Measurements from ENCODE around the gene GRIK5. TPM values are rescaled to one million over a fixed set of nuclear protein-coding genes. Genes with fewer than 3 reads are reported as not detected.
"Not testable (repeated sequence)": the region's sequence is repeated elsewhere in the genome, so short reads cannot be mapped to it uniquely, and the experiment has no call there.

Gene GRIK5
- total and polyA plus RNA-seq, 2 experiments from 2014 or later, result 0.50 to 0.60 TPM

GRCh38 chr19:42037649-42038048 is 32.4 kb downstream of the GRIK5 start:
- Histone ChIP-seq H3K9me2 (replicated peaks; ENCODE audit: insufficient read depth) (no peaks in the 10 kb centered on the region), H3K27me3 (no peaks in the 10 kb centered on the region), H4K20me1 (ENCODE audit: insufficient read depth, poor library complexity, severe bottlenecking) (no peaks in the 10 kb centered on the region), H2AFZ (no peak overlapping the region), H3K36me3 (replicated peaks; ENCODE audit: insufficient read depth, low read depth) (no peaks in the 10 kb centered on the region), H3K4me2 (no peak overlapping the region), H3K27ac (no peak overlapping the region), H3K9me3 (ENCODE audit: low read depth) (no peaks in the 10 kb centered on the region), H3K4me1 (ENCODE audit: insufficient read depth) (no peaks in the 10 kb centered on the region), H3K79me2 (no peaks in the 10 kb centered on the region), H3K4me3 (no peak overlapping the region)
- DNase-seq (ENCODE audit: low spot score), result no peak
- WGBS (ENCODE audit: low lambda C conversion rate, missing lambda C conversion rate), result 90% methylated on average over 5 of the region's 5 CpGs
- no peak for TF ChIP-seq EZH2 (IDR thresholded peaks at IDR 0.05; ENCODE audit: borderline replicate concordance)
- TF ChIP-seq EZH2phosphoT487 (IDR thresholded peaks at IDR 0.05; ENCODE audit: low read depth, severe bottlenecking, unreplicated experiment), result no peak
- no peak for TF ChIP-seq CTCF (IDR thresholded peaks at IDR 0.05; ENCODE audit: poor library complexity)

- not testable (repeated sequence) for H3K27ac ChIP-seq; H3K27me3 ChIP-seq; H3K79me2 ChIP-seq; H3K36me3 ChIP-seq (replicated peaks; ENCODE audit: insufficient read depth, low read depth); H4K20me1 ChIP-seq (ENCODE audit: insufficient read depth, poor library complexity, severe bottlenecking); H3K4me1 ChIP-seq (ENCODE audit: insufficient read depth); H3K4me3 ChIP-seq; H3K9me3 ChIP-seq (ENCODE audit: low read depth); H3K9me2 ChIP-seq (replicated peaks; ENCODE audit: insufficient read depth)
- Histone ChIP-seq H3K4me2 (peak overlapping the region; percentile 50), H2AFZ (peak overlapping the region; percentile 21)
- 40% methylated on average over 17 of the region's 17 CpGs for WGBS (ENCODE audit: low lambda C conversion rate, missing lambda C conversion rate)
- peak; percentile 85 for DNase-seq (ENCODE audit: low spot score)
- peak; percentile 82 for TF ChIP-seq CTCF (IDR thresholded peaks at IDR 0.05; ENCODE audit: poor library complexity)
These were observed 35.2 kb downstream of the GRIK5 start for GRCh38 chr19:42034640-42035391.

DNA sequence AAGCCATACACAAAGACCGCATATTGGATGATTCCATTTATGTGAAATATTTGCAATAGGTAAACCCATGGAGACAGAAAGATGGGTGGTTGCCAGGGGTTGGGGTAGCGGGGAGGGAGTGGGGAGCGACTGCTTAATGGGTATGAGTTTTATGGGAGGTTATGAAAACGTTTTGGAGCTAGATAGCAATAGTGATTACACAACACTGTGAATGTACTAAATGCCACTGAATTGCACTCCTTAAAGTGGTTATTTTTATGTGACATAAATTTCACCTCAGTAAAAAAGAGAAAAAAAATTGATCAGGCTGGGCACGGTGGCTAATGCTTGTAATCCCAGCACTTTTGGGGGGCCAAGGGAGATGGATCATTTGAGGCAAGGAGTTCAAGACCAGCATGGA is 36.6 kb downstream of the GRIK5 start:
- no peak overlapping the region for H3K27ac ChIP-seq
- DNase-seq (ENCODE audit: low spot score), result no peak
- H2AFZ ChIP-seq, result no peak overlapping the region
- H3K9me2 ChIP-seq (replicated peaks; ENCODE audit: insufficient read depth), result no peaks in the 10 kb centered on the region
- H4K20me1 ChIP-seq (ENCODE audit: insufficient read depth, poor library complexity, severe bottlenecking), result no peaks in the 10 kb centered on the region
- no peaks in the 10 kb centered on the region for H3K27me3 ChIP-seq
- no peaks in the 10 kb centered on the region for H3K4me1 ChIP-seq (ENCODE audit: insufficient read depth)
- H3K36me3 ChIP-seq (replicated peaks; ENCODE audit: insufficient read depth, low read depth), result no peaks in the 10 kb centered on the region
- H3K4me2 ChIP-seq, result no peak overlapping the region
- no peaks in the 10 kb centered on the region for H3K9me3 ChIP-seq (ENCODE audit: low read depth)
- TF ChIP-seq EZH2 (IDR thresholded peaks at IDR 0.05; ENCODE audit: borderline replicate concordance), result no peak
- TF ChIP-seq EZH2phosphoT487 (IDR thresholded peaks at IDR 0.05; ENCODE audit: low read depth, severe bottlenecking, unreplicated experiment), result no peak
- TF ChIP-seq CTCF (IDR thresholded peaks at IDR 0.05; ENCODE audit: poor library complexity), result no peak
- WGBS (ENCODE audit: low lambda C conversion rate, missing lambda C conversion rate), result 79% methylated on average over 5 of the region's 5 CpGs
- no peaks in the 10 kb centered on the region for H3K79me2 ChIP-seq
- no peak overlapping the region for H3K4me3 ChIP-seq
